ENCODE measurements around the gene RIOK3.
"Not testable (repeated sequence)": the region's sequence is repeated elsewhere in the genome, so short reads cannot be mapped to it uniquely, and the experiment has no call there.

RIOK3 gene

GRCh38 chr18:23471486-23471885 is 18.4 kb downstream of the RIOK3 start:
- DNase-seq (ENCODE audit: low read depth): no peak
- no peak overlapping the region for H3K4me3 ChIP-seq (ENCODE audit: control insufficient read depth, low read depth, low read length)
- no peak for TF ChIP-seq CTCF (IDR thresholded peaks at IDR 0.05; ENCODE audit: control insufficient read depth, insufficient read depth, low read depth, low read length, missing control alignments)

GRCh38 chr18:23479829-23480505 is 26.9 kb downstream of the RIOK3 start:
- no peak for DNase-seq (ENCODE audit: low read depth)
- H3K4me3 ChIP-seq (ENCODE audit: control insufficient read depth, low read depth, low read length): no peak overlapping the region
- no peak for TF ChIP-seq CTCF (IDR thresholded peaks at IDR 0.05; ENCODE audit: control insufficient read depth, insufficient read depth, low read depth, low read length, missing control alignments)

- no peak for TF ChIP-seq CTCF (IDR thresholded peaks at IDR 0.05; ENCODE audit: control insufficient read depth, insufficient read depth, low read depth, low read length, missing control alignments)
- no peak overlapping the region for H3K4me3 ChIP-seq (ENCODE audit: control insufficient read depth, low read depth, low read length)
- DNase-seq (ENCODE audit: low read depth): no peak
Measured at GRCh38 chr18:23484561-23485182, 31.6 kb downstream of the RIOK3 start.

GRCh38 chr18:23485386-23485785 is 32.3 kb downstream of the RIOK3 start:
- no peak for DNase-seq (ENCODE audit: low read depth)
- H3K4me3 ChIP-seq (ENCODE audit: control insufficient read depth, low read depth, low read length): no peak overlapping the region
- TF ChIP-seq CTCF (IDR thresholded peaks at IDR 0.05; ENCODE audit: control insufficient read depth, insufficient read depth, low read depth, low read length, missing control alignments): no peak

- TF ChIP-seq CTCF (IDR thresholded peaks at IDR 0.05; ENCODE audit: control insufficient read depth, insufficient read depth, low read depth, low read length, missing control alignments): no peak
- no peak overlapping the region for H3K4me3 ChIP-seq (ENCODE audit: control insufficient read depth, low read depth, low read length)
- DNase-seq (ENCODE audit: low read depth): no peak
Measured at GRCh38 chr18:23487738-23488570, 34.9 kb downstream of the RIOK3 start.

GRCh38 chr18:23489586-23489985 is 36.5 kb downstream of the RIOK3 start:
- H3K4me3 ChIP-seq (ENCODE audit: control insufficient read depth, low read depth, low read length): not testable (repeated sequence)

GRCh38 chr18:23493654-23494053 is 40.6 kb downstream of the RIOK3 start:
- no peak for TF ChIP-seq CTCF (IDR thresholded peaks at IDR 0.05; ENCODE audit: control insufficient read depth, insufficient read depth, low read depth, low read length, missing control alignments)
- no peak for DNase-seq (ENCODE audit: low read depth)
- no peak overlapping the region for H3K4me3 ChIP-seq (ENCODE audit: control insufficient read depth, low read depth, low read length)

More at GRCh38 chr18:23489586-23489985, 36.5 kb downstream of the RIOK3 start:
- not testable (repeated sequence) for DNase-seq (ENCODE audit: low read depth)

All from AG09309 (cell line).